Esophagus squamous epithelium (tissue), 5 donors: Measurements from ENCODE around the gene CD70. TPM values are rescaled to one million over a fixed set of nuclear protein-coding genes. Genes with fewer than 3 reads are reported as not detected.

Experiments
- DNase-seq: peaks from one replicate; lab custom pipeline; 2025; lab: John Stamatoyannopoulos, UW
- H3K27ac ChIP-seq, 4 donors: fragments of 200-600 bp; sonication (generic); one replicate each; pipeline ENCODE4 v1.5.1; 2016 to 2019; ENCODE audit warnings: mild to moderate bottlenecking in 1 of 4
- H3K27me3 ChIP-seq, 4 donors: fragments of 200-600 bp; sonication (generic); 1 replicate in 3 of 4; 2 replicates in 1 of 4; pipeline versions ENCODE4 v1.5.1 to v1.6.0; 2017 to 2021; ENCODE audit warnings: antibody characterized with exemption in 1 of 4
- H3K36me3 ChIP-seq, 3 donors: fragments of 200-600 bp; sonication (generic); one replicate each; pipeline ENCODE4 v1.5.1; 2016 to 2019
- H3K4me1 ChIP-seq, 3 donors: fragments of 200-600 bp; sonication (generic); one replicate each; pipeline ENCODE4 v1.5.1; 2017 to 2019
- H3K4me3 ChIP-seq, 4 donors: fragments of 200-600 bp; sonication (generic); 1 replicate in 3 of 4; 2 replicates in 1 of 4; pipeline ENCODE4 v1.5.1; 2016 to 2019; ENCODE audit warnings: mild to moderate bottlenecking in 2 of 4, moderate library complexity in 1 of 4
- H3K9me3 ChIP-seq, 3 donors: fragments of 200-600 bp; sonication (generic); one replicate each; pipeline ENCODE4 v1.5.1; 2016 to 2019
- POLR2A ChIP-seq, 4 donors: fragments of 450-650 bp; IDR thresholded peaks; one replicate each; pipeline ENCODE4 v1.6.1; 2017; ENCODE audit warnings: antibody characterized with exemption in 4 of 4, mild to moderate bottlenecking in 4 of 4, moderate library complexity in 3 of 4
- WGBS, 2 donors: methylation state at CpG; one replicate each; pipeline ENCODE4 v1.1.5; 2018; 5-methylcytosine and 5-hydroxymethylcytosine counted together
- intact Hi-C: fragments of 100-400 bp; cut with DNase I; formaldehyde crosslinking; loops from one replicate; pipeline ENCODE4 v1.15.0; 2022
- total RNA-seq, 4 donors: library from RNA; depleted of rRNA; stranded (reverse); fragments of >200 nt; gene quantifications; one replicate each; pipeline ENCODE4 v1.1.0, GENCODE V29; 2016
- TF ChIP-seq, protein P1 (sequence below), 6 experiments: fragments of 450-650 bp in 4 of 6; fragments of 200-600 bp in 2 of 6; sonication (generic) in 2 of 6; IDR thresholded peaks; one replicate each; pipeline ENCODE4 v1.5.1; 2016 to 2019; ENCODE audit warnings: antibody characterized with exemption in 6 of 6, mild to moderate bottlenecking in 4 of 6, moderate library complexity in 4 of 6
- donor health status: DM: yes; HTN: yes; CAD: no.

The CD70 gene
- total RNA-seq, 4 donors from 2014 or later: 4.0 TPM; not detected in 3

- intact Hi-C loops: no loop called here
- Histone ChIP-seq H3K27me3 (peaks cover 11 to 92% (median 32%) of the 10 kb centered on the region in 4 donors), H3K9me3 (no peaks in the 10 kb centered on the region), H3K36me3 (no peaks in the 10 kb centered on the region), H3K27ac (peak overlapping the region in 1 of 4 donors; percentile 34), H3K4me1 (peaks cover 11 to 47% (median 24%) of the 10 kb centered on the region in 3 donors), H3K4me3 (peak overlapping the region in 3 of 4 donors; percentile 6 to 56 (median 30))
- DNase-seq: no peak
- no peak for TF ChIP-seq POLR2A (IDR thresholded peaks at IDR 0.05)
- TF ChIP-seq, protein P1, sequence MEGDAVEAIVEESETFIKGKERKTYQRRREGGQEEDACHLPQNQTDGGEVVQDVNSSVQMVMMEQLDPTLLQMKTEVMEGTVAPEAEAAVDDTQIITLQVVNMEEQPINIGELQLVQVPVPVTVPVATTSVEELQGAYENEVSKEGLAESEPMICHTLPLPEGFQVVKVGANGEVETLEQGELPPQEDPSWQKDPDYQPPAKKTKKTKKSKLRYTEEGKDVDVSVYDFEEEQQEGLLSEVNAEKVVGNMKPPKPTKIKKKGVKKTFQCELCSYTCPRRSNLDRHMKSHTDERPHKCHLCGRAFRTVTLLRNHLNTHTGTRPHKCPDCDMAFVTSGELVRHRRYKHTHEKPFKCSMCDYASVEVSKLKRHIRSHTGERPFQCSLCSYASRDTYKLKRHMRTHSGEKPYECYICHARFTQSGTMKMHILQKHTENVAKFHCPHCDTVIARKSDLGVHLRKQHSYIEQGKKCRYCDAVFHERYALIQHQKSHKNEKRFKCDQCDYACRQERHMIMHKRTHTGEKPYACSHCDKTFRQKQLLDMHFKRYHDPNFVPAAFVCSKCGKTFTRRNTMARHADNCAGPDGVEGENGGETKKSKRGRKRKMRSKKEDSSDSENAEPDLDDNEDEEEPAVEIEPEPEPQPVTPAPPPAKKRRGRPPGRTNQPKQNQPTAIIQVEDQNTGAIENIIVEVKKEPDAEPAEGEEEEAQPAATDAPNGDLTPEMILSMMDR (IDR thresholded peaks at IDR 0.05): no peak
- WGBS, 2 donors: 1 to 3% methylated on average over 15 to 16 of the region's 31 CpGs
Observed at GRCh38 chr19:6590258-6590826, 608 bp downstream of the CD70 start.

DNA sequence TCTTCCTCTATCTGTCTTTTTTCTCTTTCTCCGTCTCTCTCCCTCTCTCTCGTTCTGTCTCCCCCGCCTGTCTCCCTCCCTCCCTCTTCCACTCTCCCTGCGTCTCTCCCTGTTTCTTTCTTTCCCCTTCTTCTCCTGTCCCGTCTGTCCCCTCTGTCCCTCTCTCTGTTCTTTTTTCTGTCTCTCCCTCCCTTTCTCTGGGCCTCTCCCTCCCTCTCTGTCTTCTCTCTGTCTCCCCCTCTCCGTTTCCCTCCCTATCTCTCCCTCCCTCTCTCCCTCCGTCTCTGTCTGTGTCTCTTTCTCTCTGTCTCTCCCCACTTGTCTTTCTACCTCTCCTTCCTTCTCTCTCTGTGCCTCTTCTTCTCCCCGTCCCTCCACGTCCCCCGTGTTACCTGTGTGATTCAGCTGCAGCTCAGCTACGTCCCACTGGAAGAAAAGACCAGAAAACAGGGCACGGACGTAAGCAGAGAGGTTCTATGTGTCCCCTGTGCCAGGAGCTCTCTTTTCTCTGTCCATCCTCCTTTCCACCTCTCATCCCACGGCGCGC, 1.2 kb downstream of the CD70 start:
- 3 to 6% methylated on average over 16 of the region's 16 CpGs for WGBS, 2 donors
- Histone ChIP-seq H3K4me1 (peaks cover 11 to 47% (median 24%) of the 10 kb centered on the region in 3 donors), H3K4me3 (peak overlapping the region in 3 of 4 donors; percentile 6 to 56 (median 30)), H3K36me3 (no peaks in the 10 kb centered on the region), H3K9me3 (no peaks in the 10 kb centered on the region), H3K27me3 (peaks cover 11 to 97% (median 32%) of the 10 kb centered on the region in 4 donors), H3K27ac (no peak overlapping the region)
- intact Hi-C loops: no loop called here
- DNase-seq: no peak
- TF ChIP-seq POLR2A (IDR thresholded peaks at IDR 0.05): no peak
- TF ChIP-seq, protein P1 (IDR thresholded peaks at IDR 0.05): no peak

DNA sequence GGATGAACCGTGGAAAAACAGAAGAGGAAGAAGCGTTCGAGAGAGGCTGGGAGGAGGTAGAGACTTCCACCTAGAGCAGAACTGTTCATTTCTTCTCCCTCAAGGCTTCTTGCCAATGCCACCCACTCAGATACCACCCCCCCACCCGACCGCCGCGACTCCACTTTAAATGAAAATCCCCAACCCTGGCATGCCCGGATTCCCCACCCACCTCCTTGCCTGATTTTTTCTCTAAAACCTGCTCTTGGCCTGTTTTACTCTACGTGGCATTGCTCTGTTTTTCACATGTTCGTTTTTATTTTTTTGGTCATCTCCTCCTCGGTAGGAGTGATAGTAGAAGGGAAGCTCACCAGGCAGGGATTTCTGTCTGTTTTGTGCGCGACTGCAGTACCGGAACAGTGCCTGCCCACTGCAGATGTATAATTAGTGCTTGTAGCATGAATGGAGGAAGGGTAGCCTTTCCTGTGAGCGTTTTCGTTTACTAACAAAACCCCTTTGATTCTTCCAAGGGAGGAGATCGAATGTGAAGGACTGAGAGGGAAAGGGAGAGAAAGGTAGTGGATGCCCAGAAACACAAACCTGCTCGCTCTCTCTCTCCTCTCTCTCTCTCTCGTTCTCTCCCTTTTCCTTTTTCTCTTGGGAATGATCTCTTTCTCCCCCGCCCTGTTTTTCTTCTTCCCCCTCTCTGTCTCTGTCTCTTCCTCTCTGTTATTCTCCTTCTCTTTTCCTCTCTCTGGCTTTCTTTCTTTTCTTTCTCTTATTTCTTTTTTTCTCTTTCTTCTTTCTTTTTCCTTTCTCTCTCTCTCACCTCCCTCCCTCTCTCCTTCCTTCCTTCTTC, 2.2 kb downstream of the CD70 start:
- 6 to 11% methylated on average over 19 to 20 of the region's 20 CpGs for WGBS, 2 donors
- H3K4me1 ChIP-seq: peaks cover 11 to 47% (median 24%) of the 10 kb centered on the region in 3 donors
- H3K36me3 ChIP-seq: no peaks in the 10 kb centered on the region
- H3K27me3 ChIP-seq: peaks cover 11 to 94% (median 32%) of the 10 kb centered on the region in 4 donors
- no peak for TF ChIP-seq POLR2A (IDR thresholded peaks at IDR 0.05)
- TF ChIP-seq, protein P1 (IDR thresholded peaks at IDR 0.05): no peak
- H3K27ac ChIP-seq: no peak overlapping the region
- intact Hi-C loops: no loop called here
- H3K9me3 ChIP-seq: no peaks in the 10 kb centered on the region
- H3K4me3 ChIP-seq: peak overlapping the region in 1 of 4 donors; percentile 28
- DNase-seq: no peak

GRCh38 chr19:6587998-6588507, 2.9 kb downstream of the CD70 start:
- WGBS, 2 donors: 7 to 13% methylated on average over 8 to 9 of the region's 9 CpGs
- Histone ChIP-seq H3K27me3 (peaks cover 11 to 92% (median 32%) of the 10 kb centered on the region in 4 donors), H3K27ac (no peak overlapping the region), H3K9me3 (no peaks in the 10 kb centered on the region), H3K36me3 (no peaks in the 10 kb centered on the region), H3K4me3 (no peak overlapping the region), H3K4me1 (peaks cover 11 to 47% (median 24%) of the 10 kb centered on the region in 3 donors)
- DNase-seq: no peak
- intact Hi-C loops: no loop called here
- TF ChIP-seq, protein P1 (IDR thresholded peaks at IDR 0.05): no peak
- TF ChIP-seq POLR2A (IDR thresholded peaks at IDR 0.05): no peak
